CD4-positive, alpha-beta T cell treated with Interleukin-6 at 100 ng/mL for 8 hours (primary cell): ENCODE results near the gene RNASE13.
A peak's percentile ranks its signal among the peaks of the same experiment; 100 is the strongest.

Experiments used
- DNase-seq: peaks from one replicate; pipeline ENCODE4 v3.0.0-alpha.2; 2020; ENCODE audit warnings: mixed read lengths, low spot score

The RNASE13 gene, protein sequence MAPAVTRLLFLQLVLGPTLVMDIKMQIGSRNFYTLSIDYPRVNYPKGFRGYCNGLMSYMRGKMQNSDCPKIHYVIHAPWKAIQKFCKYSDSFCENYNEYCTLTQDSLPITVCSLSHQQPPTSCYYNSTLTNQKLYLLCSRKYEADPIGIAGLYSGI

GRCh38 chr14:21034707-21035106, at the start of gene RNASE13:
Gene RNASE13, minus strand, starts transcription at chr14:21034807. Its CDS starts 519 bp downstream, at chr14:21034288.
- no peak for DNase-seq

- DNase-seq, result no peak
These were observed 49.8 kb upstream of the RNASE13 start for GRCh38 chr14:21084396-21084795.

DNA sequence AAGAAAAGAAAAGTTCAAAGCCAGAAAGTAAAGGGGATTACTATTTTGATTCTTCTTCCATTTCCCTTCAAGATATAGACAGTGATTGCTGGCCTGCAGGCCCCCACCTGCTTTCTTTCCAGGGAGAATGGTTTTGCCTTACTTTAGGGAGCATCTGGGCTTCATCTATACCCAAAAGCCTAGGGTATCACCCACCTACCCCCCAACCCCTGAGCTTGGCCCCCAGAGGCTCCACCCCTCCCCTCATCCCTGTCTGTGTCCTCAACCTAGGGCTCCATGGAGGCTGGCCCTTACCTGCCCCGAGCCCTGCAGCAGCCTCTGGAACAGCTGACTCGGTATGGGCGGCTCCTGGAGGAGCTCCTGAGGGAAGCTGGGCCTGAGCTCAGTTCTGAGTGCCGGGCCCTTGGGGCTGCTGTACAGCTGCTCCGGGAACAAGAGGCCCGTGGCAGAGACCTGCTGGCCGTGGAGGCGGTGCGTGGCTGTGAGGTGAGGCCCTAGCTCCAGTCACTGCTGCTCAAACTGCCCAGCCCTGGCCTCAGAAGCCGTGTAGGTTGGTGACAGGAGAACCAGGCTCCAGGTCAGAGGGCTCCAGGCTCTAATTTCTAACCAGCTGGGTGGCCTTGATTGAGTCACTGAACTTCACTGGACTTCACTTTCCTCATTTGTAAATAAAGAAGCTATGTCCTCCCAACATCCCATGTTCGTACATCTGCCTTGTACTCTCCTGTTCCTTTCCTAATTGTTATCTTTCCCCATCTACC, 49.1 kb upstream of the RNASE13 start:
- no peak for DNase-seq

- DNase-seq, result no peak
These were observed 47.0 kb upstream of the RNASE13 start for GRCh38 chr14:21081521-21082142.

DNA sequence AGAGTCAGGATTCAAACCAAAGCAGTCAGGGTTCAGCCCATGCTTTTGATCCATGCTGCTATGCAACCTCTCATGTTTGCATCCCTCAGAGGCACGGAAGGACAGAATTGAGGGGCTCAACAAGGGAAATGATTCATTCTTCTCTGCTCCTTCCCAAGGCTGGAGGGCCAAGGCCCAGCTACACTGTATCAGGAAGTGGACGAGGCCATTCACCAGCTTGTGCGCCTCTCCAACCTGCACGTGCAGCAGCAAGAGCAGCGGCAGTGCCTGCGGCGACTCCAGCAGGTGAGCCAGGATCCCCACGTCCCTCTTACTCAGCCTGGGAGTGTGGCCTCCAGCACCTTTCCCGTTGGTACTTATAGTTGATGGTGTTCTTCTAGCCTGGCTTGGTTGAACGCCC, 44.1 kb upstream of the RNASE13 start:
- no peak for DNase-seq

DNA sequence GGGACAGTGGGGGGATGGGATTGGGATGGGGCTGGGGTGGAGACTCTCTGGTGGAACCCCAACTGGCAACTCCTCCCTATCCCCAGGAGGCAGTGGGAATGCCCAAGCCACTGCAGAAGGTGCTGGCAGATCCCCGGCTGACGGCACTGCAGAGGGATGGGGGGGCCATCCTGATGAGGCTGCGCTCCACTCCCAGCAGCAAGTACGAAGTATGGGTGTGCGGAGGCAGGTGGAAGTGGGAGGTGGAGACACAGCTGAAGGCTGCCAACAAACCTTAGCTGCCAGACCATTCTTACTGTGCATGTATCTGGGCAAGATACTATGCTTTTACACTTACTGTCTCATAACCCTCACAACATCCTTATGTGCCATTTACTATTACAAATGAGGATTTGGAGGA, 43.7 kb upstream of the RNASE13 start:
- no peak for DNase-seq

GRCh38 chr14:21077672-21078071, 43.1 kb upstream of the RNASE13 start:
- no peak for DNase-seq

GRCh38 chr14:21075719-21076437, 41.3 kb upstream of the RNASE13 start:
- DNase-seq, result no peak

GRCh38 chr14:21074398-21075272, 40.0 kb upstream of the RNASE13 start:
- DNase-seq, result no peak

DNA sequence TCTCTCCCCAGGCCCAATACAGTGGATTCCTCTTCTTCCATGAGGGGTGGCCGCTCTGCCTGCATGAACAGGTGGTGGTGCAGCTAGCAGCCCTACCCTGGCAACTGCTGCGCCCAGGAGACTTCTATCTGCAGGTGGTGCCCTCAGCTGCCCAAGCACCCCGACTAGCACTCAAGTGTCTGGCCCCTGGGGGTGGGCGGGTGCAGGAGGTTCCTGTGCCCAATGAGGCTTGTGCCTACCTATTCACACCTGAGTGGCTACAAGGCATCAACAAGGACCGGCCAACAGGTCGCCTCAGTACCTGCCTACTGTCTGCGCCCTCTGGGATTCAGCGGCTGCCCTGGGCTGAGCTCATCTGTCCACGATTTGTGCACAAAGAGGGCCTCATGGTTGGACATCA, 39.3 kb upstream of the RNASE13 start:
- no peak for DNase-seq

- DNase-seq, result no peak
These were observed 38.3 kb upstream of the RNASE13 start for GRCh38 chr14:21072781-21073339.

DNA sequence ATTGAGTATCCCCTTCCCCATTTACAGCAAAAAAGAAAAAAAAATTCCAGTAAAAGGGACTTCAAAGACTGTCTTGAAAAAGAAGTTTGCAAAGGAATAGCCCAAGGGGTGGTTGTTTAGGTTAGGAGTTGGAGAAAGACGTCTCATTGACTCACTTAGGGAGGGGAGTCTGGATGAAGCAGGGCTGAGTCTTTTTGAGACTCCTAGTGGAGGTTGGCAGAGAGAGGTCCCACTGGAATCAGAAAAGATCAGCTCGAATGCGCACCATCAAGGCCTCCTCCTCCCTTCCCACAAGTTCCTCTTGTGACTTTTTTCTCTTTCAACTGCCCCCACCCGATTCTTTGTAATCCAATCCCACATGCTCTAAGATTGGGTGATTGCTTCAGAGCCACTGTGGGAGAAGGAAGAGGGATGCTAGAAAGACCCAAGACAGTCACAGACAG, 37.4 kb upstream of the RNASE13 start:
- no peak for DNase-seq

DNA sequence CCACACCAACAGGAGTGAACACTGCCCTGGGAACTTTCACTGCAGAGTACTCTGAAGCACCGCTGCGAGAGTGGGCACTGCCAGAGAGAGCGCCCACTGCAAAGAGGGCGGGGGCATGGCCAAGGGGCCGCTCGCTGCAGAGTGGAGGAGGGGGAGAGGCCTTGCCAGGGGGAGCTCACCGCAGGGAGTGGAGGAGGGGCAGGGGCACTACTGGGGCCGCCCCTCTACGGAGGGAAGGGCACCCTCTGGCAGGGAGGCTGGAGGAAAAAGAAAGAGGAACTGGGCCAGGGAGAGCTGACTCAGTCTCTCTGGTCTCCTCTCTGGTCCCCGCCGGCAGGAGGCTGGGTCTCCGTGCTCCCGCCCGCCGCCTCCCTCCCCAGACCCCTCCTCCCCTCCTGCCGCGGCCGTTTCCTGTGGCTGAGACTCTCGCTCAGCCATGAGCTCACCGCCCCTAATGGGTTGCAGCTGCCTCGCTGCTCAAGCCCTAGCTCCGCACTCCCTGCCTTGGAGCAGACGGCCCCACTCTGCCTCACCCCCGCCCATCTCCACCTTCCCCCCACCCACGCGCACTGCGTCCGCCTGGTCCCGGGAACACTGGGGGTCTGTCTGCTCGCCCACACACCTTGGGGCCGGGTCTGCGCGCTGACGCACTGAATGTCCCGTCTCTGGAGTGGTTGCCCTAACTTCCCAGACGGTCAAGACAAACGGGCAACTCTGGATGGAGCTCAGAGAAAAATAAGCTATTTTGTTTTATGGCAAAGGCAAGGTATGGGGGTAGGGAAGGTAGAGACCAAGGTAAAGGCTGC, 36.8 kb upstream of the RNASE13 start:
- DNase-seq, result peak; percentile 42

- DNase-seq, result no peak
These were observed 36.1 kb upstream of the RNASE13 start for GRCh38 chr14:21070610-21071224.

DNA sequence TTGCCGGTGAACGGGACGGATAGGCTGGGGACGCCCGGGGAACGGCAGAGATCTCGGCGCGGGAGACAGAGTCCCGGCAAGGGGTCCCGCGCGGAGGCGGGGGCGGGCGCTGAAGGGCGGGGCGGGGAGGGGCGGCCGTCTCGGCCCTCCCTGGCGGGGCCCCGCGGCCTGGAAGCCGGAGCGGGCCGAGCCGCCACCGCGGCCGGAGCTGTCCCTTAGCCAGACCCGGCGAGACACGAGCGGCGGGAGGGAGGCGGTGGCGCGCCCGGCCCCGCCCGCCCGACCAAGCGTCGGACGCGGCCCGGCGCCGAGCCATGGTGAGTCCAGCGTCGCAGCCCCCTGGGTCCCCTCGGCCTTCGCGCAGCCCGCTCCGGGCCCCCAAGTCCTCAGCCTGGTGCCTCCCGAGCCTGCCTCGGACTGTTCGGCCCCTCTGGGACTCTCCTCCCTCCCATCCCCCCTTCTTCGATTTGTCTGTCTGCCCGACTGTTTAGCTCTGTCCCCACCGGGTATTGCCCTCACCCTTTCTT, 35.5 kb upstream of the RNASE13 start, which contains the start of gene ARHGEF40:
Gene ARHGEF40, plus strand, starts transcription at position 222 of the 527 bp plus-strand sequence. Its CDS starts 93 bp downstream, at position 315.
- no peak for DNase-seq

DNA sequence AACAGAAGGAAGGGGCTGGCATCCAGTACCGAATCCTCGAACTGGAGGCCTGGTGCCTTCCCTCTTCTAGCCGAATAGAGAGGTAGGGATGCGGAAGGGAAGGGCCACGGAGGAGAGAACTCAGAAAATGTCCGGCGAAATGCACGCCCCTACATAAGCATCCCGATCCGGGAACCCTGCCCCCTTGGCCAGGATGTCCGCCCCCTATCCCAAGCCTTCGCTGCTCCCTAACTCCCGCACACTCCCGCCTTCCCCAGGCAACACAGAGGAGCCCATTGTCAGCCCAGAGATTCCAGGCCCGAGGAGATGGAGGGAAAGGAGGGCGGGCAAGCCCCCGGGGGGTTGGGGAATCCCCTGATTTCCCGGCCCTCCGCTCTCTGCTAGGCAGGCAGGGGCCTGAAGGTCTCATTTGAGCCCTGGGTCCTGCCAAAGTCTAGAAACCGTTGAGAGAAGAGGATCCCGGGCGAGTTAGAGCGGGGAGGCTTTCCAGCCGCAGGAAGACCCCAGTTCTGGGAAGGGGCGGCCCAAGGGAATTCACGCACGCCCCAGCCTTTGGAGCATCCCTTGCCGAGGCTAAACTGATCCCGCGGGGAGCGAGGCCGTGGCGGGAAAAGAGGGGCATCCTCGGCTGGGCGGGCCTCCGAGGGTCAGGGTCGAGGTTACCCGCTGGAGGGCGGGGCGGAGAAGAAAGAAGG, 34.9 kb upstream of the RNASE13 start:
- DNase-seq, result no peak

GRCh38 chr14:21068521-21069387, 34.1 kb upstream of the RNASE13 start:
- DNase-seq, result peak; percentile 59
